Urinary bladder (tissue), 4 donors: Measurements from ENCODE around the gene OR2G2. TPM values are rescaled to one million over a fixed set of nuclear protein-coding genes. Genes with fewer than 3 reads are reported as not detected.

Experiments
- DNase-seq: peaks from one replicate; pipeline ENCODE4 v3.0.0-alpha.2; 2015; ENCODE audit errors: extremely low spot score
- H3K27ac ChIP-seq: one replicate; pipeline ENCODE4 v1.5.1; 2013; ENCODE audit warnings: low read depth, mild to moderate bottlenecking, moderate library complexity
- H3K36me3 ChIP-seq: one replicate; pipeline ENCODE4 v1.6.1; 2013; ENCODE audit warnings: mild to moderate bottlenecking, moderate library complexity; ENCODE audit not compliant: insufficient read depth
- H3K4me1 ChIP-seq: one replicate; pipeline ENCODE4 v1.6.1; 2013; ENCODE audit warnings: mild to moderate bottlenecking, moderate library complexity; ENCODE audit not compliant: insufficient read depth
- H3K4me3 ChIP-seq: one replicate; pipeline ENCODE4 v1.5.1; 2013; ENCODE audit warnings: low read depth, low read length
- WGBS: extraction: QIAGEN DNeasy Blood & Tissue Kit; methylation state at CpG from one replicate; pipeline ENCODE4 v1.1.7; 2013; 5-methylcytosine and 5-hydroxymethylcytosine counted together
- polyA plus RNA-seq: library from polyadenylated mRNA; stranded (reverse); fragments of 200-250 nt; gene quantifications from one replicate; pipeline ENCODE4 v1.2.3, GENCODE V29; 2013
- total RNA-seq: library from RNA; depleted of rRNA; stranded (reverse); fragments of >200 nt; gene quantifications from one replicate; pipeline ENCODE4 v1.2.3, GENCODE V29; 2014
- donor health status: healthy with polysubstance abuse.
- donor health status: healthy.

Gene OR2G2, protein sequence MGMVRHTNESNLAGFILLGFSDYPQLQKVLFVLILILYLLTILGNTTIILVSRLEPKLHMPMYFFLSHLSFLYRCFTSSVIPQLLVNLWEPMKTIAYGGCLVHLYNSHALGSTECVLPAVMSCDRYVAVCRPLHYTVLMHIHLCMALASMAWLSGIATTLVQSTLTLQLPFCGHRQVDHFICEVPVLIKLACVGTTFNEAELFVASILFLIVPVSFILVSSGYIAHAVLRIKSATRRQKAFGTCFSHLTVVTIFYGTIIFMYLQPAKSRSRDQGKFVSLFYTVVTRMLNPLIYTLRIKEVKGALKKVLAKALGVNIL
- total RNA-seq (not detected), polyA plus RNA-seq (not detected)

GRCh38 chr1:247588060-247588459 is at the start of gene OR2G2:
TSS of gene OR2G2 (plus strand) at chr1:247588360. CDS start at chr1:247588360, 0 bp downstream.
- Histone ChIP-seq H3K27ac (no peak within 1 kb of the TSS), H3K36me3 (no peaks in the 10 kb centered on the region), H3K4me1 (no peaks in the 10 kb centered on the region), H3K4me3 (no peak within 1 kb of the TSS)
- WGBS, result 85% methylated on average over 2 of the region's 2 CpGs
- no peak for DNase-seq

DNA sequence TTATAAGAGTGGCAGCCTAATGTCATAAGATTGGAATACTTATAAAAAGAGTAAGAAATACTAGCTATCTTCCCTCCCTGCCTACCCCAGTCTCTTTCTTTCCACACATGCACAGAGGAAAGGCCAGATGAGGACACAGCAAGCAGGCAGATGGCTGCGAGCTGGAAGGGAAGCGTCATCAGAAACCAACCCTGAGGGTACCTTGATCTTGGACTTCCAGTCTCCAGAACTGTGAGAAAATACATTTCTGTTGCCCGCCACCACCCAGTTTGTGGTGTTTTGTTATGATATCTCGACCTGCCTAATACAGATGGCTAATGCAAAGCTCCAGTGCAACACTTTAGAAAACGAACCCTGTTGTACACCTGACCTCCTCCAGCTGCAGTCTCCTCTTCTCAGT is 49.6 kb upstream of the OR2G2 start:
- WGBS, result 83% methylated on average over 5 of the region's 5 CpGs
- Histone ChIP-seq H3K4me1 (no peaks in the 10 kb centered on the region), H3K4me3 (no peak overlapping the region), H3K27ac (no peak overlapping the region), H3K36me3 (no peaks in the 10 kb centered on the region)
- no peak for DNase-seq

DNA sequence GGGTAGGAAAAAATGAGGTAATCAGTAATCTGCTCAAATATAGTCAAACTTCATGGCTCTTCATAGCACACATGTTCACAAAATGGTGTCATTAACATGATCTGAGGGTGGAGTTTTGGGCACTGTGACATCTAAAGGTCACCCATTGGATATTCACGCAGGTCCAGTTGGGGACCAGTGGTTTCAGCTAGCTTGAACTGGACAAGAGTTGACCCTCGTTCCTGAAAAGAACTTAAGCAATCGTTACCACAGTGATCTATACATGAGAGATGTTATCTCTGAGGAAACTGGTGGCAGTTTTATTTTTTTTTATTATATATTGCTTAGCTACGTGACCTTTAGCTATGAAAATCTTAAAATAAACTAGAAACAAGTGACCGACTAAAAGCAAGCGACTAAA is 48.9 kb upstream of the OR2G2 start:
- 54% methylated on average over 6 of the region's 6 CpGs for WGBS
- no peaks in the 10 kb centered on the region for H3K4me1 ChIP-seq
- no peak overlapping the region for H3K27ac ChIP-seq
- no peaks in the 10 kb centered on the region for H3K36me3 ChIP-seq
- DNase-seq, result no peak
- no peak overlapping the region for H3K4me3 ChIP-seq

DNA sequence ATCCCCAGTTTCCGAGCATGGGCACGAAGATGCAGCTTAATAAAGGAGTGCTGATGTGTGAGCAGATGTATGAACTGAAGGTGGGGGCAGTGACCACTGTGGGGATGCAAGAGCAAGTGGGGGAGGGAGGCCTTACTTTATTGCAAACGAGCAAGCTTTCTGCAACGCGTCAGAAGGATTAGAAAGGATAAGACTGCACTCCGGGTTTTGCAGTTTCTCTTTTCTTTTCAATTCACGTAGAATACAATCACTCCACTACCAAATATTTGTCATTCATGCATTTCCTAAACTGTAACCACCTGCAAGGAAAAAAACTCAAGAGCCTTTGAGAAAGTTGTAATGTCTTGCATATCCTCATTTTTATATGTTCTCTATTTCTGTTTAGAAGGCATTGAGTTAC is 47.6 kb upstream of the OR2G2 start:
- Histone ChIP-seq H3K27ac (no peak overlapping the region), H3K36me3 (no peaks in the 10 kb centered on the region), H3K4me1 (no peaks in the 10 kb centered on the region), H3K4me3 (no peak overlapping the region)
- no peak for DNase-seq
- 14% methylated on average over 7 of the region's 7 CpGs for WGBS

DNA sequence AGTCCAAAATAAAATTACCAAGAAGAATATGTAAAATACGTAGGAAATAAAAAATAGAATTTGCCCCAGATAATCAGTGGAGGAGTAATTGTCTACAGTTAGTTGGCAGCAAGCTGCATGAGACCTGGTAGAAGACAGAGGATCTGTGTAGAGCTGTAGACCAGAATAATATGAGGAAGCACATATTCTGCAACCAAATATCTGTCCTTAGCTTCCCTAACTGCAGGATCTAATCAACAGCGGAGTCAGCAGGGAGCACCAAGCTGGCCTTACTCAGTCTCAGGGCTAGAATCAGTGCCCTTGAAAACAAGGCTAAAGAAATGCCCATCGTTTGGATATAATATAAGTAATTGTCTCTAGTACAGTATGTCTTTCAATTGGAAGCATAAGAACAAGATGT is 45.3 kb upstream of the OR2G2 start:
- Histone ChIP-seq H3K4me1 (no peaks in the 10 kb centered on the region), H3K4me3 (no peak overlapping the region), H3K27ac (no peak overlapping the region), H3K36me3 (no peaks in the 10 kb centered on the region)
- no peak for DNase-seq
- 73% methylated on average over 3 of the region's 3 CpGs for WGBS

DNA sequence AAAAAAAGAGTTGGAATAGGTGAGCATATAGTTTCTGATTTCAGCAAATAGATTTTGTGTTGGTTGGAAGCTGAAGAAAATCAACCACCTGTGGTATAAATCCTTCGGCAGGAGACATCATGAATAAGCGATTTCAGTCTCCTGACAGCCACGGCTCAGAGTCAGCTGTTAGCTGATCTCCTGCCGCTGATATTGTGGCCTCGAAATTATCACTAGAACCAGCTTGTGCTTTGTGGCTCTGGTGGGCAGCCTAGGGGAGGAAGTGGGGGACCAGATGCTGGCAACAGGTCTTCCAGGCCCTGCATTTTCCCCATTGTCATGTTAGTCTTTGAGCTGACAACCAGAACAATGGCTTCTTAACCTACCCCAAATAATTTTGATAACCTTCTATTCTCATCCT is 40.1 kb upstream of the OR2G2 start:
- Histone ChIP-seq H3K27ac (no peak overlapping the region), H3K4me3 (no peak overlapping the region), H3K36me3 (no peaks in the 10 kb centered on the region), H3K4me1 (no peaks in the 10 kb centered on the region)
- WGBS, result 62% methylated on average over 5 of the region's 5 CpGs
- DNase-seq, result no peak

DNA sequence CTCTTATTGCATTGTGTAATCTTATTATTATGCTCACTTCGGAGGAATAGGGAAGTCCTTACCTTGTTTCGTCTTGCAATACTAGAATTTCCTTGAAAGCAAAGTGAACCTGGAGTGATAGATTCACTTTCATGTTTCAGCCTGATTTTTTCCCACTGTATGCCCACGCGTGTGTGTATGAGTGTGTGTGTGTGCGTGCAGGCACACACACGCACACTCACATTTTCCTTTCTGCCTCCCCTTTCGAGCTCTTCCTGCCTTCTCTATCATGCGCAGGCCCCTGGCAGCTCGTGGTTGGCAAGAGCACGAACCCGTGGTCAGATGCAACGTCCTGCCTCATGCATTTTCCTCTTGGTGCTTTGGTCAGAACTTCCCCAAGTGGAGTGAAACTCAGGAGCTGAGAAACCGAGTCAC is 39.4 kb upstream of the OR2G2 start, which contains the start of gene GCSAML:
TSS of gene GCSAML (plus strand) at position 366 of the 414 bp plus-strand sequence. CDS start 58 bp downstream, outside the sequence.
- DNase-seq, result no peak
- Histone ChIP-seq H3K27ac (no peak within 1 kb of the TSS), H3K36me3 (no peaks in the 10 kb centered on the region), H3K4me3 (no peak within 1 kb of the TSS), H3K4me1 (no peaks in the 10 kb centered on the region)
- WGBS, result 86% methylated on average over 13 of the region's 13 CpGs

DNA sequence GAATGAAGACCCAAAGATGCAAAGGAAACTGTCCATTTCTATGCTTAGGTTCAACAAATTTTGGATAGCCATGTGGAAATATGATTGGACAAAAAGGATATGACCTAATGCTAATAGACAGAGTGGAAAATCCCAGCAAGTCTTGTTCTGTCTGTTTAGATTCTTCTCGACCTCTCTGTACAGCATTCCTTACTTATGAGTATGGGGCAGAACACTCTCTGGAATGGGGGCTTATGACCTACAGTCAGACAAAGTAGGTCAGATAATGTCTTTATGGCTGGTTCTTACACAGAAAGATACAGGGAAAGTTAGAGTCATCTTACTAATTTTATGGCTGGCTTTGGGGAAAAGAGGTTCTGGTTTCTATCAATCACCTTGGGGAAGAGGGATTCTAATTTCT is 36.4 kb upstream of the OR2G2 start:
- H3K27ac ChIP-seq, result no peak overlapping the region
- 19% methylated on average over 1 of the region's 1 CpG for WGBS
- no peak overlapping the region for H3K4me3 ChIP-seq
- H3K36me3 ChIP-seq, result no peaks in the 10 kb centered on the region
- no peaks in the 10 kb centered on the region for H3K4me1 ChIP-seq
- no peak for DNase-seq

- H3K27ac ChIP-seq, result no peak overlapping the region
- H3K36me3 ChIP-seq, result no peaks in the 10 kb centered on the region
- no peak overlapping the region for H3K4me3 ChIP-seq
- no peaks in the 10 kb centered on the region for H3K4me1 ChIP-seq
- no peak for DNase-seq
- WGBS, result 57% methylated on average over 2 of the region's 2 CpGs
Measured at GRCh38 chr1:247552231-247552630, 35.9 kb upstream of the OR2G2 start.

DNA sequence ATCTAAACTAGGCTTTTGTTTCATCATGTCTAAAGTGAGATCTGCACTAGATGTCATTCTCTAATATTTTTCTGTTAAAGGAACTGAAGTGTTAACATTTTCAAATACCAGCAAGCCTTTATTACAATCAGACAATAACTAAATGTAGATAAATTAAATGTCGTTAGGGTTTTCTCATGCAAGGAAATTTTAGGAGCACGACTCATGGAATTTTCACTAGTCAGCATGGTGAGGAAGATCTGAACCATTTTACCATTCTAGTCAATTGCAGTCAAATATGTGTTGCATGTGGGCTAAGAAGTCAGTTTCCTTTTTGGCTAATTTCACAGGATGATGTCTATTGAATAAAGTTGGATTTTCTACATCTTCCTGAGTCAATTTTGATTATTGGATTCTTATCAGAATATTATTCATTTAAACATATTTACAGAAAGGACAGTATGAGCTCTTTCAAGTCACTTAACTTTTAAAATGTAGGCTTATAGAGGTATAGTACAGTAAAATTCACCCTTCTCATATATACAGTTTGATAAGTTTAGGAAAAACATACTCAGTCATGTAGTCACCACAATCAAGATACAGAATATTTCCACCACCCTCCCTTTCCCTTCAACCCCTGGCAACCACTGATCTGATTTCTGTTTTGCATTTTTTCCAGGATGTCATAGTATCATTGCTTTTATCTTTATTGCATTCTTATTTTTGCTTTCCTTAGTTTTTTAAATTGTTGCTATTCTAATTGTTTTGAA is 30.1 kb upstream of the OR2G2 start:
- 63% methylated on average over 2 of the region's 2 CpGs for WGBS
- DNase-seq, result no peak
- Histone ChIP-seq H3K27ac (no peak overlapping the region), H3K36me3 (no peaks in the 10 kb centered on the region), H3K4me1 (no peaks in the 10 kb centered on the region), H3K4me3 (no peak overlapping the region)

DNA sequence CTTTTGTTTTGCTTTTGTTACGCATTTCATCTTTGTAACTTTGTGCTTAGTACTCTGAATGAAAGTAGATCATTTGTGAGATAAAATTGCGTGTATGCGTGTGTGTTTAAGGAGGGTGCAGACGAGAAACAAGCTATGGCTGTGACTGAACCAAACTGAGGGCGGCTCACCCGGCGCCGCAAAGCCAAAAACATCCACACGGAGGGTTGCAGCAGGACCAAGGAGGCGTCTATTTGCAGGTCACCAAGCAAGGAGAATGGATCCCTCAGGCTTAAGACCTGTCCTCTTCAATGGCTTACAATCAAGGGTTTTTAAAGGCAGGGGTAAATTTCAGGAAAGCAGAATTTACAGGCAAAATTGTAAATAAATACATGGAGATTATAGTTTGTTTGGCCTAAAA is 26.4 kb upstream of the OR2G2 start:
- no peaks in the 10 kb centered on the region for H3K4me1 ChIP-seq
- WGBS, result 71% methylated on average over 10 of the region's 10 CpGs
- no peak for DNase-seq
- H3K36me3 ChIP-seq, result no peaks in the 10 kb centered on the region
- no peak overlapping the region for H3K27ac ChIP-seq
- no peak overlapping the region for H3K4me3 ChIP-seq

GRCh38 chr1:247562198-247562597 is 26.0 kb upstream of the OR2G2 start:
- DNase-seq, result no peak
- H3K27ac ChIP-seq, result no peak overlapping the region
- no peak overlapping the region for H3K4me3 ChIP-seq
- 52% methylated on average over 9 of the region's 9 CpGs for WGBS
- H3K36me3 ChIP-seq, result no peaks in the 10 kb centered on the region
- H3K4me1 ChIP-seq, result no peaks in the 10 kb centered on the region

DNA sequence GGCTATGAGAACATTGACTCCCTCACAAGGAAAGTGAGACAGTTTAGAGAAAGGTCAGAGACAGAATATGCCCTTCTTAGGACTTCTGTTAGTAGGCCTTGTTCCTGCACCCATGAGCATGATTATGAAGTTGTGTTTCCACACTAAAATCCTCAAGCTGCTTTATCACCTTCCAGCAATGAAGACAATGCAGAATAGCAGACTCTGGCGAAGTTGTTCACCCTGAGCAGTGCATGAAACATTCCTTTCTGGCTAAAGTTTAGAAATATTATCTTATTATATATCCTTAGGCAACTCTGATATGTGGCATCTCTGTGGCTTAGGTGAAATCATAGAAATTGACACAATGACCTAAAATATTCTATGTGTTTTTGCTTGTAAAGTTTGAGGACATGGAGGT is 13.9 kb upstream of the OR2G2 start:
- Histone ChIP-seq H3K27ac (no peak overlapping the region), H3K4me3 (no peak overlapping the region), H3K4me1 (no peaks in the 10 kb centered on the region), H3K36me3 (no peaks in the 10 kb centered on the region)
- DNase-seq, result no peak
- WGBS, result 53% methylated on average over 1 of the region's 1 CpG

GRCh38 chr1:247574664-247575063 is 13.5 kb upstream of the OR2G2 start:
- Histone ChIP-seq H3K4me3 (no peak overlapping the region), H3K36me3 (no peaks in the 10 kb centered on the region), H3K4me1 (no peaks in the 10 kb centered on the region), H3K27ac (no peak overlapping the region)
- no peak for DNase-seq
